Type B pancreatic cell (in vitro differentiated cells): ENCODE data around the gene PTPRM. TPM values are rescaled to one million over a fixed set of nuclear protein-coding genes. Genes with fewer than 3 reads are reported as not detected.

Experiments used
- DNase-seq: peaks from one replicate; pipeline ENCODE4 v3.0.0; 2021; ENCODE audit warnings: mixed read lengths; ENCODE audit not compliant: unreplicated experiment; ENCODE audit errors: extremely low spot score
- H3K27ac Mint-ChIP-seq: 2 replicates; pipeline ENCODE4 v1.8.0; 2021; ENCODE audit warnings: mild to moderate bottlenecking, mixed read lengths
- H3K27me3 Mint-ChIP-seq: 2 replicates; pipeline ENCODE4 v1.8.0; 2021; ENCODE audit warnings: mixed read lengths
- H3K36me3 Mint-ChIP-seq: 2 replicates; pipeline ENCODE4 v1.8.0; 2021; ENCODE audit warnings: mixed read lengths
- H3K4me1 Mint-ChIP-seq: one replicate; pipeline ENCODE4 v1.8.0; 2021; ENCODE audit warnings: mixed read lengths; ENCODE audit not compliant: unreplicated experiment
- H3K4me3 Mint-ChIP-seq: 2 replicates; pipeline ENCODE4 v1.8.0; 2021; ENCODE audit warnings: mild to moderate bottlenecking, mixed read lengths
- H3K9me3 Mint-ChIP-seq: 2 replicates; pipeline ENCODE4 v1.8.0; 2021; ENCODE audit warnings: mixed read lengths
- total RNA-seq: library from RNA; stranded (reverse); gene quantifications from 2 replicates; pipeline ENCODE4 v1.2.1, GENCODE V29; 2021; ENCODE audit warnings: low replicate concordance
- TF ChIP-seq, protein P1 (sequence below): fragments of 200-600 bp; sonication (generic); conservative IDR thresholded peaks from 2 replicates; pipeline ENCODE4 v1.5.0; 2021; ENCODE audit warnings: antibody characterized with exemption, mild to moderate bottlenecking

PTPRM gene
- total RNA-seq, 1 donor from 2014 or later = 18.6 TPM

DNA sequence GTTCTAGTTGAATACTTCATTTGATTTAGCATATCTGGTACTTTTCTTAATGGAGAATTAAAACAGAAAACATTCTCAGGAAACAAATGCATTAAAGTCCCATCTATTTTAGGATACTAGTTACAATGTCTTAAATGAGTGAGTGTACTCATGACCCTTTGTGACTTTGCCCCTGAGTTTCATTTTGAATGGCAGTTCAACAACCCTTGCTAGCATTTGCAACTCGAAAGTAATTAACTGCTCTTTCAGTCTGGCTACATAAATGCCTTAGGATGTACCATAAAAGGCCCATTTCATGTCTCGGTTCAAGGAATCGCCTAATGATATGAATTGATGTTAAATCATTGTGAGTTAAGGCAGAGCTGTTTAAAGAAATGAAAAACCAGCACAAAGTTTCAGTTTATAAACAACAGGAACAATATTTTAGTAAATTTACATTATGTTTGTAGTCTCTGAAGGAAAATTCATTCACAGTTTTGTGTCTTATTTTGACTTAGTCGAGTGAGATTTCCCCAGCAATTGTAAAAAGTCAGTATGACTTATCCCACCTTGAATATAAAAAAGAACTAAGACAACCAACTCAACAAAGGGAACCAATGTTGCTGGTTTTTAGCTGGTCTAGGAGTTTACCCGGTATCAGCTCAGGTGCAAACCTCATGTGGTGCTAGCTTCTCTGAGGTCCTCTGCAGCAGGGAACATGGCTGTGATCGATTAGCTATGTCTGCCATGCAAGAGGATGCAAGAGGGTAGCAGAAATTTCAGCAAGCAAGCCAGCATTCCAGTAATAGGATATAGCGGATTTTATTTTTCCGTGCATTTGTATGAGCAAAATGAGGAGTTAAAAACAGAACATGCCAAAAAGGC lies 386.2 kb downstream of the PTPRM start:
- Mint-ChIP-seq H3K27ac (no peak overlapping the region), H3K4me3 (no peak overlapping the region), H3K9me3 (no peaks in the 10 kb centered on the region), H3K4me1 (no peaks in the 10 kb centered on the region), H3K36me3 (no peaks in the 10 kb centered on the region), H3K27me3 (no peaks in the 10 kb centered on the region)
- no peak for DNase-seq
- TF ChIP-seq, protein P1, sequence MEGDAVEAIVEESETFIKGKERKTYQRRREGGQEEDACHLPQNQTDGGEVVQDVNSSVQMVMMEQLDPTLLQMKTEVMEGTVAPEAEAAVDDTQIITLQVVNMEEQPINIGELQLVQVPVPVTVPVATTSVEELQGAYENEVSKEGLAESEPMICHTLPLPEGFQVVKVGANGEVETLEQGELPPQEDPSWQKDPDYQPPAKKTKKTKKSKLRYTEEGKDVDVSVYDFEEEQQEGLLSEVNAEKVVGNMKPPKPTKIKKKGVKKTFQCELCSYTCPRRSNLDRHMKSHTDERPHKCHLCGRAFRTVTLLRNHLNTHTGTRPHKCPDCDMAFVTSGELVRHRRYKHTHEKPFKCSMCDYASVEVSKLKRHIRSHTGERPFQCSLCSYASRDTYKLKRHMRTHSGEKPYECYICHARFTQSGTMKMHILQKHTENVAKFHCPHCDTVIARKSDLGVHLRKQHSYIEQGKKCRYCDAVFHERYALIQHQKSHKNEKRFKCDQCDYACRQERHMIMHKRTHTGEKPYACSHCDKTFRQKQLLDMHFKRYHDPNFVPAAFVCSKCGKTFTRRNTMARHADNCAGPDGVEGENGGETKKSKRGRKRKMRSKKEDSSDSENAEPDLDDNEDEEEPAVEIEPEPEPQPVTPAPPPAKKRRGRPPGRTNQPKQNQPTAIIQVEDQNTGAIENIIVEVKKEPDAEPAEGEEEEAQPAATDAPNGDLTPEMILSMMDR = no peak

DNA sequence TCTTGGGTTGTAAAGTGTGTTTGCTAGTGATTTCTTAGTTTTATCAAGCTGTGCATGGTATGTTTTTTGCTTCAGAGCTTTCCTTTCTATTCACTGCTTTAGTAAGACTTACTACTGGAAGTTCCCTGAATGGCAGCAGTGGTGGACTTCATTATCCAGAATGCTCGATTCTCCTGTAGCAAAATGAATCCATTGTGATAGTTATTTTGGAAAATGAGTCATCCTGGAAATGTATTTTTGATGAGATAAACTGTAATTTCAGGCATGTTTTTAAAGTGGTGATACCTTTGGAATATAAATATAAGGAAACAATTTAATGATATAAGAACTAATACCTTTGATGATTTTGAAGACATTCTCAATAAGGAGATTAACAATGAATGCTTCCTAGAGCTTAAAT lies 387.1 kb downstream of the PTPRM start:
- H3K27ac Mint-ChIP-seq = no peak overlapping the region
- H3K27me3 Mint-ChIP-seq = no peaks in the 10 kb centered on the region
- no peaks in the 10 kb centered on the region for H3K36me3 Mint-ChIP-seq
- H3K9me3 Mint-ChIP-seq = no peaks in the 10 kb centered on the region
- no peak for DNase-seq
- TF ChIP-seq, protein P1 = no peak
- H3K4me3 Mint-ChIP-seq = no peak overlapping the region
- H3K4me1 Mint-ChIP-seq = no peaks in the 10 kb centered on the region

DNA sequence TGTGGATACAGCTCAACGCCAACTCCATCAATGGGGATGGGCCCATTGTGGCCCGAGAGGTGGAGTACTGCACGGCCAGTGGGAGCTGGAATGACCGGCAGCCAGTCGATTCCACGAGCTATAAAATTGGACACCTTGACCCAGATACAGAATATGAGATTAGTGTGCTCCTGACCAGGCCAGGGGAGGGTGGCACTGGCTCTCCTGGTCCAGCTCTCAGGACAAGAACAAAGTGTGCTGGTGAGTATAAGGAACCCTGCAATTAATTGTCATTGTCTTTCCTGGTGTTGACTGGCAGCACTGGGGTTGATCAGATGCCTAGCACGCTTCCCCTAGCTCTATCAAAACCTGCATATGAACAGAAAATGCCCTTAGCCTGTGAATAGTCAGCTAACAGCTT lies 388.1 kb downstream of the PTPRM start:
- Mint-ChIP-seq H3K27ac (no peak overlapping the region), H3K9me3 (no peaks in the 10 kb centered on the region), H3K4me1 (no peaks in the 10 kb centered on the region)

DNA sequence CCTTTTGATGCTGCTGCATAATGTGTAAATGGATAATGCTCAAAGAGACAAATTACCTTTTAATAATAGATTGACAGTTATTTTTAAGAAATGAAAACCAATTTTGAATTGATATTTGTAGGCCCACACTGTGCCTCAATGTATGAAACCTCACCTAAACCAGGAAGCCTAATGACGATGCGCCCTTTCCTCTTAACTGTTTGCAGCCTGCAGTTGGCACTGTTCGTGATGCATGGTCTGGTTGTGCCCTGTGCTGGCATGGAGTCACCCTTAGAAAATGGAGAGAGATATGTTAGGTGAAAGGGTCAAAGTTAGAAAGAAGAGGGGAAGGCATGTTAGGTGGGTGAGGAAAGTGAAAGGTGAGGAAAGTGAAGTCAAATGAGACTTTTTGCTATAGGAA lies 390.2 kb downstream of the PTPRM start:
- Mint-ChIP-seq H3K27me3 (no peaks in the 10 kb centered on the region), H3K4me1 (no peaks in the 10 kb centered on the region), H3K36me3 (no peaks in the 10 kb centered on the region), H3K4me3 (no peak overlapping the region), H3K27ac (no peak overlapping the region), H3K9me3 (no peaks in the 10 kb centered on the region)
- no peak for DNase-seq
- TF ChIP-seq, protein P1 = no peak

More for the DNA sequence above, 388.1 kb downstream of the PTPRM start:
- TF ChIP-seq, protein P1 = no peak
- Mint-ChIP-seq H3K4me3 (no peak overlapping the region), H3K36me3 (no peaks in the 10 kb centered on the region), H3K27me3 (no peaks in the 10 kb centered on the region)
- DNase-seq = no peak

DNA sequence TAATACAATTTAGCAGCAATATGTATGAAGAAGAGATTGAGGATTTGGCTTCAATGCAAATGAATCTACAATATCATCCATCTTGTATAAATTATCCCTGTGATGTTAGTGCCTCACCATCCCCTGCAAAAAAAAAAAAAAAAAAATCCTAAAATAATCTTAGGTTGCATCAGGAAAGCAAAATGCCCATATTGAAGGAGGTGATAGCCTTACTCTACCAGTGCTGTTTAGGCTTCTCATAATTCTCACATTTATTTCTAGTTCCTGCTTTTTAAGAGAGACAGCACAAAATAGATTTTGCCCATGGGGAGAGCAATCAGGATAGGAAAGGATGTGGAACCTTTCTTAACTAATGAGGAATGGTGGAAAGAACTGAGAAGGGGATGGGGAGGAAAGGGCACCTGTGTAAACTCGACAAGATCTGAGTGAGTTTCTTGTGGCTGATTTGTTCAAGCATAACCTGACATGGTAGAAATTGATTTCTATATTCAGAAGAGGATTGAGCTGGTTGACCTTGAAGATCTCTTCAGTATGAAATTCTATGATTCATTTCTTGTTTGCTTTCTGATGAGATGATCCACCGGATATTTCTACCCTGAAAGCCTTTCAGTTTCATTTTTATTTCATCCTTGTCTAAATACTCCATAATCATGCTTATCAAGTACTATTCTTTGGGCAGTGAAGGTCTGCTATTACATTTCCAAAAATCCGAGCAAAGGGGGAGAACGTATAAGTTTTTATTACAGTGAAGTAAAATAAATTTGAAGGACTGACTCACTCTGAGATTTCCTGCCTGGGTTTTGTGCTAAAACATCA lies 391.2 kb downstream of the PTPRM start:
- H3K27ac Mint-ChIP-seq = no peak overlapping the region
- H3K4me3 Mint-ChIP-seq = no peak overlapping the region
- no peaks in the 10 kb centered on the region for H3K27me3 Mint-ChIP-seq
- no peaks in the 10 kb centered on the region for H3K9me3 Mint-ChIP-seq
- no peaks in the 10 kb centered on the region for H3K36me3 Mint-ChIP-seq
- no peaks in the 10 kb centered on the region for H3K4me1 Mint-ChIP-seq
- DNase-seq = no peak
- TF ChIP-seq, protein P1 = no peak
